ENCODE results near the gene RHBDD2.
"Not testable (repeated sequence)": the region's sequence is repeated elsewhere in the genome, so short reads cannot be mapped to it uniquely, and the experiment has no call there.

The RHBDD2 gene

GRCh38 chr7:75878769-75879611 is at the start of gene RHBDD2:
TSS of gene RHBDD2 (plus strand) at chr7:75879034. CDS start at chr7:75879083, 49 bp downstream.
- in situ Hi-C loops (cut with HindIII; ENCODE audit: low sequenced_read_pairs): no loop called here

- in situ Hi-C loops (cut with HindIII; ENCODE audit: low sequenced_read_pairs): not testable (repeated sequence)
These were observed 49.2 kb upstream of the RHBDD2 start for GRCh38 chr7:75829656-75830055.

GRCh38 chr7:75830978-75831377 is 47.9 kb upstream of the RHBDD2 start:
- in situ Hi-C loops (cut with HindIII; ENCODE audit: low sequenced_read_pairs): no loop called here

- in situ Hi-C loops (cut with HindIII; ENCODE audit: low sequenced_read_pairs): not testable (repeated sequence)
These were observed 45.2 kb upstream of the RHBDD2 start for GRCh38 chr7:75833662-75834061.

- in situ Hi-C loops (cut with HindIII; ENCODE audit: low sequenced_read_pairs): no loop called here
These were observed 43.0 kb upstream of the RHBDD2 start for GRCh38 chr7:75835688-75836285.

GRCh38 chr7:75836798-75837197 is 42.0 kb upstream of the RHBDD2 start:
- in situ Hi-C loops (cut with HindIII; ENCODE audit: low sequenced_read_pairs): no loop called here

- in situ Hi-C loops (cut with HindIII; ENCODE audit: low sequenced_read_pairs): not testable (repeated sequence)
These were observed 40.4 kb upstream of the RHBDD2 start for GRCh38 chr7:75838281-75838930.

- in situ Hi-C loops (cut with HindIII; ENCODE audit: low sequenced_read_pairs): no loop called here
These were observed 38.8 kb upstream of the RHBDD2 start for GRCh38 chr7:75840029-75840428.

GRCh38 chr7:75842836-75843446 is 35.9 kb upstream of the RHBDD2 start:
- in situ Hi-C loops (cut with HindIII; ENCODE audit: low sequenced_read_pairs): no loop called here

- in situ Hi-C loops (cut with HindIII; ENCODE audit: low sequenced_read_pairs): no loop called here
These were observed 35.2 kb upstream of the RHBDD2 start for GRCh38 chr7:75843613-75844116.

GRCh38 chr7:75844158-75844557 is 34.7 kb upstream of the RHBDD2 start:
- in situ Hi-C loops (cut with HindIII; ENCODE audit: low sequenced_read_pairs): no loop called here

GRCh38 chr7:75845132-75845531 is 33.7 kb upstream of the RHBDD2 start:
- in situ Hi-C loops (cut with HindIII; ENCODE audit: low sequenced_read_pairs): not testable (repeated sequence)

- in situ Hi-C loops (cut with HindIII; ENCODE audit: low sequenced_read_pairs): no loop called here
These were observed 31.1 kb upstream of the RHBDD2 start for GRCh38 chr7:75847707-75848106.

- in situ Hi-C loops (cut with HindIII; ENCODE audit: low sequenced_read_pairs): no loop called here
These were observed 29.3 kb upstream of the RHBDD2 start for GRCh38 chr7:75849573-75849972.

- in situ Hi-C loops (cut with HindIII; ENCODE audit: low sequenced_read_pairs): no loop called here
These were observed 28.6 kb upstream of the RHBDD2 start for GRCh38 chr7:75850235-75850634.

GRCh38 chr7:75854233-75854632 is 24.6 kb upstream of the RHBDD2 start:
- in situ Hi-C loops (cut with HindIII; ENCODE audit: low sequenced_read_pairs): no loop called here

- in situ Hi-C loops (cut with HindIII; ENCODE audit: low sequenced_read_pairs): not testable (repeated sequence)
These were observed 24.0 kb upstream of the RHBDD2 start for GRCh38 chr7:75854813-75855345.

- in situ Hi-C loops (cut with HindIII; ENCODE audit: low sequenced_read_pairs): no loop called here
These were observed 22.3 kb upstream of the RHBDD2 start for GRCh38 chr7:75856536-75856935.

GRCh38 chr7:75858410-75858809 is 20.4 kb upstream of the RHBDD2 start:
- in situ Hi-C loops (cut with HindIII; ENCODE audit: low sequenced_read_pairs): no loop called here

- in situ Hi-C loops (cut with HindIII; ENCODE audit: low sequenced_read_pairs): no loop called here
These were observed 17.2 kb upstream of the RHBDD2 start for GRCh38 chr7:75861636-75862035.

- in situ Hi-C loops (cut with HindIII; ENCODE audit: low sequenced_read_pairs): not testable (repeated sequence)
These were observed 14.6 kb upstream of the RHBDD2 start for GRCh38 chr7:75864251-75864650.
